Transverse colon (tissue), 4 donors: ENCODE data around the gene RASL10B. TPM values are rescaled to one million over a fixed set of nuclear protein-coding genes. Genes with fewer than 3 reads are reported as not detected.

Experiments used
- DNase-seq: peaks from one replicate; pipeline ENCODE4 v3.0.0-alpha.2; 2019
- H3K27ac ChIP-seq, 4 donors: fragments of 200-600 bp; sonication (generic); 2 replicates each; pipeline ENCODE4 v1.5.1; 2016 to 2018; ENCODE audit warnings: inconsistent platforms in 4 of 4
- H3K27me3 ChIP-seq: fragments of 200-600 bp; sonication (generic); 2 replicates; pipeline ENCODE4 v1.5.1; 2017; ENCODE audit warnings: inconsistent platforms
- H3K36me3 ChIP-seq, 4 donors: fragments of 200-600 bp; sonication (generic); 2 replicates each; pipeline ENCODE4 v1.5.1; 2017 to 2019; ENCODE audit warnings: inconsistent platforms in 4 of 4
- H3K4me1 ChIP-seq, 4 donors: fragments of 200-600 bp; sonication (generic); 2 replicates each; pipeline ENCODE4 v1.5.1; 2017 to 2020; ENCODE audit warnings: inconsistent platforms in 4 of 4
- H3K4me3 ChIP-seq, 4 donors: fragments of 200-600 bp; sonication (generic); 1 replicate in 1 of 4; 2 replicates in 3 of 4; pipeline versions ENCODE4 v1.5.1 to v1.6.1; 2017 to 2019; ENCODE audit warnings: inconsistent platforms in 4 of 4
- H3K9me3 ChIP-seq, 2 donors: fragments of 200-600 bp; sonication (generic); 2 replicates each; pipeline ENCODE4 v1.5.1; 2017 to 2019; ENCODE audit warnings: inconsistent platforms in 2 of 2
- EP300 ChIP-seq: sonication (generic); formaldehyde crosslinking; IDR thresholded peaks from one replicate; pipeline ENCODE4 v1.6.1; 2017; ENCODE audit warnings: antibody characterized with exemption, low read depth
- POLR2A ChIP-seq: fragments of 450-650 bp; IDR thresholded peaks from one replicate; pipeline ENCODE4 v1.6.1; 2016; ENCODE audit warnings: antibody characterized with exemption, mild to moderate bottlenecking, moderate library complexity
- POLR2AphosphoS5 ChIP-seq, 3 donors: sonication (generic); formaldehyde crosslinking; IDR thresholded peaks; one replicate each; pipeline ENCODE4 v1.6.1; 2016; ENCODE audit warnings: antibody characterized with exemption in 3 of 3
- WGBS, 2 donors: methylation state at CpG; one replicate each; pipeline ENCODE4 v1.1.5; 2018; ENCODE audit warnings: low coverage in 1 of 2; 5-methylcytosine and 5-hydroxymethylcytosine counted together
- in situ Hi-C, 4 donors: fragments of 200-750 bp; cut with MboI; loops; one replicate each; pipeline versions ENCODE4 v1.15.0 to v1.15.1; 2017; ENCODE audit warnings: low sequenced_read_pairs in 3 of 4, low pct_ligation_motif_present in 1 of 4, low pct_unique_long_range_greater_than_20kb in 1 of 4
- intact Hi-C: fragments of 100-400 bp; cut with DNase I; formaldehyde crosslinking; loops from one replicate; pipeline ENCODE4 v1.15.1; 2023; ENCODE audit warnings: low total_unique reads
- total RNA-seq, 4 donors: library from RNA; depleted of rRNA; stranded (reverse); fragments of >200 nt; gene quantifications; one replicate each; pipeline ENCODE4 v1.1.0, GENCODE V29; 2016
- TF ChIP-seq, protein P1 (sequence below), 5 experiments: fragments of 200-600 bp in 3 of 5; fragments of 450-650 bp in 2 of 5; sonication (generic) in 3 of 5; IDR thresholded peaks; 1 replicate in 2 of 5; 2 replicates in 3 of 5; pipeline ENCODE4 v1.5.1; 2016 to 2017; ENCODE audit warnings: antibody characterized with exemption in 5 of 5, inconsistent platforms in 3 of 5, mild to moderate bottlenecking in 2 of 5, moderate library complexity in 1 of 5

Gene RASL10B
- total RNA-seq, 4 donors from 2014 or later, result 0.41 to 1.6 (median 1.1) TPM

- no peak for DNase-seq
- in situ Hi-C loops, result loop anchor here (25.0 kb wide), 3 partner anchors 126 to 601 kb away; partner anchors contain the start of genes NLE1 (in 1 of the 4) and UNC45B (in 1 of the 4)
- Histone ChIP-seq H3K9me3 (no peaks in the 10 kb centered on the region), H3K27ac (no peak overlapping the region), H3K4me1 (peaks cover 0 to 7% (median 5%) of the 10 kb centered on the region in 4 donors), H3K27me3 (peaks cover 38% of the 10 kb centered on the region), H3K4me3 (no peak overlapping the region), H3K36me3 (no peaks in the 10 kb centered on the region)
- no peak for TF ChIP-seq EP300
- no peak for TF ChIP-seq POLR2AphosphoS5 (IDR thresholded peaks at IDR 0.05)
- TF ChIP-seq, protein P1, sequence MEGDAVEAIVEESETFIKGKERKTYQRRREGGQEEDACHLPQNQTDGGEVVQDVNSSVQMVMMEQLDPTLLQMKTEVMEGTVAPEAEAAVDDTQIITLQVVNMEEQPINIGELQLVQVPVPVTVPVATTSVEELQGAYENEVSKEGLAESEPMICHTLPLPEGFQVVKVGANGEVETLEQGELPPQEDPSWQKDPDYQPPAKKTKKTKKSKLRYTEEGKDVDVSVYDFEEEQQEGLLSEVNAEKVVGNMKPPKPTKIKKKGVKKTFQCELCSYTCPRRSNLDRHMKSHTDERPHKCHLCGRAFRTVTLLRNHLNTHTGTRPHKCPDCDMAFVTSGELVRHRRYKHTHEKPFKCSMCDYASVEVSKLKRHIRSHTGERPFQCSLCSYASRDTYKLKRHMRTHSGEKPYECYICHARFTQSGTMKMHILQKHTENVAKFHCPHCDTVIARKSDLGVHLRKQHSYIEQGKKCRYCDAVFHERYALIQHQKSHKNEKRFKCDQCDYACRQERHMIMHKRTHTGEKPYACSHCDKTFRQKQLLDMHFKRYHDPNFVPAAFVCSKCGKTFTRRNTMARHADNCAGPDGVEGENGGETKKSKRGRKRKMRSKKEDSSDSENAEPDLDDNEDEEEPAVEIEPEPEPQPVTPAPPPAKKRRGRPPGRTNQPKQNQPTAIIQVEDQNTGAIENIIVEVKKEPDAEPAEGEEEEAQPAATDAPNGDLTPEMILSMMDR (IDR thresholded peaks at IDR 0.05), result no peak
- no peak for TF ChIP-seq POLR2A
- 86 to 87% methylated on average over 3 to 5 of the region's 5 CpGs for WGBS, 2 donors
- intact Hi-C loops, result no loop called here
These were observed 7.2 kb downstream of the RASL10B start for GRCh38 chr17:35738519-35739133.

GRCh38 chr17:35740216-35740615 lies 8.8 kb downstream of the RASL10B start:
- H3K4me1 ChIP-seq, result peaks cover 0 to 7% (median 5%) of the 10 kb centered on the region in 4 donors
- no peak overlapping the region for H3K27ac ChIP-seq
- intact Hi-C loops (loop anchor here (10.0 kb wide), 2 partner anchors 45 to 125 kb away; no protein-coding TSS in a partner anchor), in situ Hi-C loops (loop anchor here (10.0 to 25.0 kb wide), 4 partner anchors 128 to 603 kb away; partner anchors contain the start of genes NLE1 (in 1 of the 4) and UNC45B (in 1 of the 4))
- no peaks in the 10 kb centered on the region for H3K36me3 ChIP-seq
- H3K9me3 ChIP-seq, result no peaks in the 10 kb centered on the region
- TF ChIP-seq POLR2AphosphoS5 (IDR thresholded peaks at IDR 0.05), result no peak
- TF ChIP-seq, protein P1 (IDR thresholded peaks at IDR 0.05), result no peak
- TF ChIP-seq POLR2A, result no peak
- no peak for TF ChIP-seq EP300
- WGBS, 2 donors, result 81% methylated on average over 7 of the region's 7 CpGs; no CpG with 5 or more reads in 1 of the 2 donors
- no peak for DNase-seq
- H3K27me3 ChIP-seq, result peaks cover 43% of the 10 kb centered on the region
- no peak overlapping the region for H3K4me3 ChIP-seq

DNA sequence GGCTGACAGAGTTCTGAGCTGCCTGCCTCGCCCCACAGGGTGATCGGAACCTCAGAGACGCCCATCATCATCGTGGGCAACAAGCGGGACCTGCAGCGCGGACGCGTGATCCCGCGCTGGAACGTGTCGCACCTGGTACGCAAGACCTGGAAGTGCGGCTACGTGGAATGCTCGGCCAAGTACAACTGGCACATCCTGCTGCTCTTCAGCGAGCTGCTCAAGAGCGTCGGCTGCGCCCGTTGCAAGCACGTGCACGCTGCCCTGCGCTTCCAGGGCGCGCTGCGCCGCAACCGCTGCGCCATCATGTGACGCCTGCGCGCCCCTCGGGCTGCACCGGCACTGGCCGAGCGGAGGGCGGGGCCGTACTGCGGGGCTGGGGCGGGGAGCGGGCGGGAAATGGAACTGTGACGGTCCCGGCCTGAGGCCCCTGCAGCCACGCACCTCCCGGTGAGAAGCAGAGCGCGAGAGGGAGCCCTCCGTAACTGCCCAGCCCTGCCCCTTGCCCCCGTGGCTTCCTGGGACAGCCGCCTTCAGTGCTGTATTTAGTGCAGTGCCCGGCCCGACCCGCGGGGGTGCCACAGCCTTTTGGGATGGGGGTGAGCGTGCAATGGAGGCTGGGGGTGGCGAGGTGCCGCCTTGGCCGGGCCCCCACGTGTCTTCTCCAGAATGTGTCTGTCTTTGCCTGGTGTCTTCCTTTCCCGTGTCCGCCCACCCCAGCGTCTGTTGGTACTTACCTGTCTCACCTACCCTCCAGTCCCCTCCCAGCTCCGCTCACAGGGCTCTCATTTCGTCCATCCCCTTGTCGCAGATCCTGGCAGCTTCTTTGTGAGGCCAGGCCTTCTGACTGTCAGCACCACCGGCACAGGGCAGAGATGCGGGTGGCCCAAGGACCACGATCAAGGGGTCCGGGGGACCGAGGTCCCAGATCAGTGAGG lies 9.8 kb downstream of the RASL10B start:
- H3K27me3 ChIP-seq, result peaks cover 43% of the 10 kb centered on the region
- DNase-seq, result no peak

More for the DNA sequence above, 9.8 kb downstream of the RASL10B start:
- peak overlapping the region in 1 of 4 donors; percentile 19 for H3K4me3 ChIP-seq
- TF ChIP-seq POLR2A, result no peak
- TF ChIP-seq POLR2AphosphoS5 (IDR thresholded peaks at IDR 0.05), result no peak
- no peak for TF ChIP-seq EP300
- TF ChIP-seq, protein P1 (IDR thresholded peaks at IDR 0.05), result no peak
- in situ Hi-C loops (loop anchor here (10.0 to 25.0 kb wide), 4 partner anchors 129 to 604 kb away; partner anchors contain the start of genes NLE1 (in 1 of the 4) and UNC45B (in 1 of the 4)), intact Hi-C loops (loop anchor here (10.0 kb wide), 2 partner anchors 46 to 126 kb away; no protein-coding TSS in a partner anchor)
- H3K4me1 ChIP-seq, result peaks cover 0 to 7% (median 5%) of the 10 kb centered on the region in 4 donors
- WGBS, 2 donors, result 33% methylated on average over 3 to 55 of the region's 73 CpGs
- H3K36me3 ChIP-seq, result no peaks in the 10 kb centered on the region
- no peak overlapping the region for H3K27ac ChIP-seq
- H3K9me3 ChIP-seq, result no peaks in the 10 kb centered on the region
